ENCODE data around the gene SMPDL3A.

DNA sequence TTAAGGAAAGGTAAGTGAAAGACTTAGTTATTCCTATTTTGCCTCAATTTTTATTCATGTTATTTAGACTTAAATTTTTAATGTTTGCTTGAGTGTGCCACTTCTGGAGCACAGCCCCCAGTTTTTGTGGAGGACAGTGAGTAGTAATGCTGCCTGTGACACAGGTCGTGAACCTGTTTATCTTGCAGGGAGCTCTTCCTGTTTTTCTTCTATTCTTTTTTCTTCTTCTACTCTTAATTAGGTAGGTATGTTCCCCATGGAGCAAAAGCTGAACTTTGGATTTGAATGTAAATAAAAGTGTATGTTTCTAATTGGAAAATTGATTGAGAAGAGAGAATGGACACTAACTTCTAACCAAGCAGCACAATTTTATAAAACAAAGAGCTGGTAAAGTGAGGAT, 12.3 kb downstream of the SMPDL3A start:
- TF ChIP-seq, protein P1, sequence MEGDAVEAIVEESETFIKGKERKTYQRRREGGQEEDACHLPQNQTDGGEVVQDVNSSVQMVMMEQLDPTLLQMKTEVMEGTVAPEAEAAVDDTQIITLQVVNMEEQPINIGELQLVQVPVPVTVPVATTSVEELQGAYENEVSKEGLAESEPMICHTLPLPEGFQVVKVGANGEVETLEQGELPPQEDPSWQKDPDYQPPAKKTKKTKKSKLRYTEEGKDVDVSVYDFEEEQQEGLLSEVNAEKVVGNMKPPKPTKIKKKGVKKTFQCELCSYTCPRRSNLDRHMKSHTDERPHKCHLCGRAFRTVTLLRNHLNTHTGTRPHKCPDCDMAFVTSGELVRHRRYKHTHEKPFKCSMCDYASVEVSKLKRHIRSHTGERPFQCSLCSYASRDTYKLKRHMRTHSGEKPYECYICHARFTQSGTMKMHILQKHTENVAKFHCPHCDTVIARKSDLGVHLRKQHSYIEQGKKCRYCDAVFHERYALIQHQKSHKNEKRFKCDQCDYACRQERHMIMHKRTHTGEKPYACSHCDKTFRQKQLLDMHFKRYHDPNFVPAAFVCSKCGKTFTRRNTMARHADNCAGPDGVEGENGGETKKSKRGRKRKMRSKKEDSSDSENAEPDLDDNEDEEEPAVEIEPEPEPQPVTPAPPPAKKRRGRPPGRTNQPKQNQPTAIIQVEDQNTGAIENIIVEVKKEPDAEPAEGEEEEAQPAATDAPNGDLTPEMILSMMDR (conservative IDR thresholded peaks at IDR 0.05 in 1 of 2, IDR thresholded peaks at IDR 0.05 in 1 of 2; ENCODE audit: extremely low read depth in 1 of 2, insufficient read depth in 1 of 2, low read depth in 1 of 2, low read length in 2 of 2): no peak
- no peak for TF ChIP-seq EZH2 (IDR thresholded peaks at IDR 0.05; ENCODE audit: borderline replicate concordance, low read length)

Measured in mammary epithelial cell (primary cell).